ENCODE measurements around the gene MAP3K8.

Gene MAP3K8

GRCh38 chr10:30433730-30434272 is at the start of gene MAP3K8:
MAP3K8 (plus strand) TSS chr10:30434184; CDS start chr10:30438939, 4,755 bp downstream.
- Mint-ChIP-seq H3K9me3 (no peaks in the 10 kb centered on the region), H3K27ac (peak within 1 kb of the TSS; percentile 88), H3K4me3 (peak within 1 kb of the TSS; percentile 92), H3K4me1 (ENCODE audit: low read depth) (peaks cover 50% of the 10 kb centered on the region), H3K36me3 (ENCODE audit: low read depth) (peaks cover 31% of the 10 kb centered on the region), H3K27me3 (no peaks in the 10 kb centered on the region)
- DNase-seq = peak; percentile 92

- no peak for DNase-seq
- Mint-ChIP-seq H3K9me3 (no peaks in the 10 kb centered on the region), H3K36me3 (ENCODE audit: low read depth) (no peaks in the 10 kb centered on the region), H3K4me3 (no peak overlapping the region), H3K4me1 (ENCODE audit: low read depth) (no peaks in the 10 kb centered on the region), H3K27ac (no peak overlapping the region), H3K27me3 (peaks cover 14% of the 10 kb centered on the region)
These were observed 49.2 kb upstream of the MAP3K8 start for GRCh38 chr10:30384701-30385201.

GRCh38 chr10:30386801-30387588 is 47.0 kb upstream of the MAP3K8 start:
- Mint-ChIP-seq H3K9me3 (no peaks in the 10 kb centered on the region), H3K4me1 (ENCODE audit: low read depth) (no peaks in the 10 kb centered on the region), H3K36me3 (ENCODE audit: low read depth) (no peaks in the 10 kb centered on the region), H3K27me3 (peaks cover 11% of the 10 kb centered on the region), H3K4me3 (no peak overlapping the region), H3K27ac (no peak overlapping the region)
- DNase-seq = no peak

- H3K4me1 Mint-ChIP-seq (ENCODE audit: low read depth) = peaks cover 2% of the 10 kb centered on the region
- DNase-seq = no peak
- no peaks in the 10 kb centered on the region for H3K36me3 Mint-ChIP-seq (ENCODE audit: low read depth)
- no peaks in the 10 kb centered on the region for H3K9me3 Mint-ChIP-seq
- peaks cover 14% of the 10 kb centered on the region for H3K27me3 Mint-ChIP-seq
- no peak overlapping the region for H3K27ac Mint-ChIP-seq
- no peak overlapping the region for H3K4me3 Mint-ChIP-seq
These were observed 46.2 kb upstream of the MAP3K8 start for GRCh38 chr10:30387646-30388243.

- DNase-seq = no peak
- Mint-ChIP-seq H3K27ac (no peak overlapping the region), H3K4me1 (ENCODE audit: low read depth) (peaks cover 2% of the 10 kb centered on the region), H3K27me3 (peaks cover 19% of the 10 kb centered on the region), H3K4me3 (no peak overlapping the region), H3K9me3 (no peaks in the 10 kb centered on the region), H3K36me3 (ENCODE audit: low read depth) (no peaks in the 10 kb centered on the region)
These were observed 44.4 kb upstream of the MAP3K8 start for GRCh38 chr10:30389543-30389942.

- peaks cover 20% of the 10 kb centered on the region for H3K27me3 Mint-ChIP-seq
- H3K36me3 Mint-ChIP-seq (ENCODE audit: low read depth) = no peaks in the 10 kb centered on the region
- no peaks in the 10 kb centered on the region for H3K9me3 Mint-ChIP-seq
- no peak overlapping the region for H3K4me3 Mint-ChIP-seq
- peaks cover 2% of the 10 kb centered on the region for H3K4me1 Mint-ChIP-seq (ENCODE audit: low read depth)
- DNase-seq = no peak
- no peak overlapping the region for H3K27ac Mint-ChIP-seq
These were observed 43.8 kb upstream of the MAP3K8 start for GRCh38 chr10:30390207-30390606.

- H3K27ac Mint-ChIP-seq = no peak overlapping the region
- H3K9me3 Mint-ChIP-seq = no peaks in the 10 kb centered on the region
- peaks cover 20% of the 10 kb centered on the region for H3K27me3 Mint-ChIP-seq
- peaks cover 2% of the 10 kb centered on the region for H3K4me1 Mint-ChIP-seq (ENCODE audit: low read depth)
- H3K36me3 Mint-ChIP-seq (ENCODE audit: low read depth) = no peaks in the 10 kb centered on the region
- no peak overlapping the region for H3K4me3 Mint-ChIP-seq
- DNase-seq = no peak
These were observed 42.7 kb upstream of the MAP3K8 start for GRCh38 chr10:30391266-30391665.

- H3K4me1 Mint-ChIP-seq (ENCODE audit: low read depth) = peaks cover 3% of the 10 kb centered on the region
- DNase-seq = peak; percentile 84
- no peaks in the 10 kb centered on the region for H3K36me3 Mint-ChIP-seq (ENCODE audit: low read depth)
- H3K27me3 Mint-ChIP-seq = peaks cover 13% of the 10 kb centered on the region
- no peak overlapping the region for H3K4me3 Mint-ChIP-seq
- no peaks in the 10 kb centered on the region for H3K9me3 Mint-ChIP-seq
- H3K27ac Mint-ChIP-seq = no peak overlapping the region
These were observed 41.4 kb upstream of the MAP3K8 start for GRCh38 chr10:30392564-30392990.

- no peak overlapping the region for H3K27ac Mint-ChIP-seq
- H3K4me3 Mint-ChIP-seq = no peak overlapping the region
- peaks cover 13% of the 10 kb centered on the region for H3K27me3 Mint-ChIP-seq
- no peak for DNase-seq
- peaks cover 18% of the 10 kb centered on the region for H3K4me1 Mint-ChIP-seq (ENCODE audit: low read depth)
- H3K9me3 Mint-ChIP-seq = no peaks in the 10 kb centered on the region
- no peaks in the 10 kb centered on the region for H3K36me3 Mint-ChIP-seq (ENCODE audit: low read depth)
These were observed 37.7 kb upstream of the MAP3K8 start for GRCh38 chr10:30396293-30396692.

- no peak overlapping the region for H3K4me3 Mint-ChIP-seq
These were observed 37.3 kb upstream of the MAP3K8 start for GRCh38 chr10:30396698-30397097.

GRCh38 chr10:30398193-30398592 is 35.8 kb upstream of the MAP3K8 start:
- no peak for DNase-seq
- H3K9me3 Mint-ChIP-seq = no peaks in the 10 kb centered on the region
- no peak overlapping the region for H3K27ac Mint-ChIP-seq
- H3K36me3 Mint-ChIP-seq (ENCODE audit: low read depth) = no peaks in the 10 kb centered on the region
- H3K4me3 Mint-ChIP-seq = no peak overlapping the region
- peaks cover 10% of the 10 kb centered on the region for H3K27me3 Mint-ChIP-seq
- H3K4me1 Mint-ChIP-seq (ENCODE audit: low read depth) = peaks cover 16% of the 10 kb centered on the region

More at GRCh38 chr10:30396698-30397097, 37.3 kb upstream of the MAP3K8 start:
- H3K27me3 Mint-ChIP-seq = peaks cover 13% of the 10 kb centered on the region
- H3K27ac Mint-ChIP-seq = no peak overlapping the region
- peaks cover 18% of the 10 kb centered on the region for H3K4me1 Mint-ChIP-seq (ENCODE audit: low read depth)
- H3K36me3 Mint-ChIP-seq (ENCODE audit: low read depth) = no peaks in the 10 kb centered on the region
- no peak for DNase-seq
- no peaks in the 10 kb centered on the region for H3K9me3 Mint-ChIP-seq

- no peaks in the 10 kb centered on the region for H3K9me3 Mint-ChIP-seq
- no peak overlapping the region for H3K27ac Mint-ChIP-seq
- H3K4me3 Mint-ChIP-seq = no peak overlapping the region
- H3K4me1 Mint-ChIP-seq (ENCODE audit: low read depth) = peaks cover 16% of the 10 kb centered on the region
- no peak for DNase-seq
- H3K27me3 Mint-ChIP-seq = peaks cover 6% of the 10 kb centered on the region
- no peaks in the 10 kb centered on the region for H3K36me3 Mint-ChIP-seq (ENCODE audit: low read depth)
These were observed 35.2 kb upstream of the MAP3K8 start for GRCh38 chr10:30398788-30399187.

GRCh38 chr10:30403494-30403893 is 30.5 kb upstream of the MAP3K8 start:
- Mint-ChIP-seq H3K27ac (no peak overlapping the region), H3K27me3 (no peaks in the 10 kb centered on the region), H3K36me3 (ENCODE audit: low read depth) (no peaks in the 10 kb centered on the region), H3K4me1 (ENCODE audit: low read depth) (peaks cover 6% of the 10 kb centered on the region), H3K4me3 (no peak overlapping the region), H3K9me3 (peaks cover 6% of the 10 kb centered on the region)
- DNase-seq = no peak

- no peak overlapping the region for H3K4me3 Mint-ChIP-seq
- H3K27ac Mint-ChIP-seq = no peak overlapping the region
- H3K36me3 Mint-ChIP-seq (ENCODE audit: low read depth) = no peaks in the 10 kb centered on the region
- no peaks in the 10 kb centered on the region for H3K4me1 Mint-ChIP-seq (ENCODE audit: low read depth)
- DNase-seq = no peak
- H3K27me3 Mint-ChIP-seq = no peaks in the 10 kb centered on the region
- peaks cover 6% of the 10 kb centered on the region for H3K9me3 Mint-ChIP-seq
These were observed 29.4 kb upstream of the MAP3K8 start for GRCh38 chr10:30404540-30404939.

- DNase-seq = no peak
- Mint-ChIP-seq H3K36me3 (ENCODE audit: low read depth) (no peaks in the 10 kb centered on the region), H3K9me3 (no peaks in the 10 kb centered on the region), H3K4me3 (no peak overlapping the region), H3K27me3 (no peaks in the 10 kb centered on the region), H3K27ac (no peak overlapping the region), H3K4me1 (ENCODE audit: low read depth) (peaks cover 6% of the 10 kb centered on the region)
These were observed 22.7 kb upstream of the MAP3K8 start for GRCh38 chr10:30411263-30411662.
